Common myeloid progenitor, CD34-positive (primary cell): ENCODE data around the gene LTA.
A peak's percentile ranks its signal among the peaks of the same experiment; 100 is the strongest.

Source experiments
- CTCF ChIA-PET: fragments of 350-600 bp; sonication (Branson Sonifier 250); formaldehyde crosslinking; loops from one replicate; lab custom pipeline; 2021; ENCODE audit warnings: antibody characterized with exemption; lab: Charles Lee
- POLR2A ChIA-PET: fragments of 350-600 bp; sonication (Branson Sonifier 250); formaldehyde crosslinking; loops from one replicate; lab custom pipeline; 2021; ENCODE audit warnings: antibody characterized with exemption; lab: Charles Lee
- DNase-seq, 3 donors: peaks; one replicate each; pipeline versions ENCODE4 v3.0.0 to v3.0.0-alpha.2; 2013
- H3K27ac ChIP-seq, 2 experiments: 1 replicate in 1 of 2; 2 replicates in 1 of 2; pipeline ENCODE4 v1.7.0; 2013; ENCODE audit warnings: inconsistent platforms in 2 of 2, low read length in 2 of 2, mild to moderate bottlenecking in 2 of 2, low read depth in 1 of 2, moderate library complexity in 1 of 2; ENCODE audit not compliant: severe bottlenecking in 2 of 2, insufficient read depth in 1 of 2, poor library complexity in 1 of 2
- H3K27me3 ChIP-seq, 5 experiments: replicated peaks in 2 of 5; 1 replicate in 3 of 5; 2 replicates in 2 of 5; pipeline versions ENCODE4 v1.6.1 to v1.7.0; 2013; ENCODE audit warnings: low read length in 4 of 5, mild to moderate bottlenecking in 2 of 5, moderate library complexity in 2 of 5, inconsistent platforms in 1 of 5; ENCODE audit not compliant: insufficient read depth in 5 of 5, control insufficient read depth in 4 of 5
- H3K36me3 ChIP-seq, 4 experiments: 1 replicate in 2 of 4; 2 replicates in 2 of 4; pipeline versions ENCODE4 v1.6.1 to v1.7.0; 2013; ENCODE audit warnings: low read length in 3 of 4, control low read depth in 1 of 4, mild to moderate bottlenecking in 1 of 4; ENCODE audit not compliant: control insufficient read depth in 4 of 4, insufficient read depth in 4 of 4
- H3K4me1 ChIP-seq, 4 experiments: 1 replicate in 3 of 4; 2 replicates in 1 of 4; pipeline versions ENCODE4 v1.6.1 to v1.7.1; 2013; ENCODE audit warnings: low read length in 3 of 4, mild to moderate bottlenecking in 3 of 4, control low read depth in 1 of 4, inconsistent platforms in 1 of 4, moderate library complexity in 1 of 4; ENCODE audit not compliant: control insufficient read depth in 4 of 4, insufficient read depth in 4 of 4; ENCODE audit errors: control extremely low read depth in 1 of 4
- H3K4me3 ChIP-seq, 7 experiments: 1 replicate in 4 of 7; 2 replicates in 3 of 7; pipeline versions ENCODE4 v1.5.1 to v1.7.0; 2013; ENCODE audit warnings: mild to moderate bottlenecking in 7 of 7, low read length in 6 of 7, moderate library complexity in 6 of 7, inconsistent platforms in 2 of 7, low read depth in 2 of 7, control low read depth in 1 of 7; ENCODE audit not compliant: insufficient read depth in 4 of 7, control insufficient read depth in 1 of 7; ENCODE audit errors: extremely low read depth in 1 of 7
- H3K9me3 ChIP-seq, 5 experiments: 1 replicate in 4 of 5; 2 replicates in 1 of 5; pipeline versions ENCODE4 v1.6.1 to v1.7.1; 2013; ENCODE audit warnings: low read length in 4 of 5, mild to moderate bottlenecking in 2 of 5, inconsistent platforms in 1 of 5, low read depth in 1 of 5, moderate library complexity in 1 of 5; ENCODE audit not compliant: control insufficient read depth in 4 of 5, insufficient read depth in 2 of 5; ENCODE audit errors: control extremely low read depth in 1 of 5
- WGBS: methylation state at CpG from one replicate; pipeline ENCODE4 v1.1.5; 2013; ENCODE audit not compliant: insufficient coverage; 5-methylcytosine and 5-hydroxymethylcytosine counted together

The LTA gene

DNA sequence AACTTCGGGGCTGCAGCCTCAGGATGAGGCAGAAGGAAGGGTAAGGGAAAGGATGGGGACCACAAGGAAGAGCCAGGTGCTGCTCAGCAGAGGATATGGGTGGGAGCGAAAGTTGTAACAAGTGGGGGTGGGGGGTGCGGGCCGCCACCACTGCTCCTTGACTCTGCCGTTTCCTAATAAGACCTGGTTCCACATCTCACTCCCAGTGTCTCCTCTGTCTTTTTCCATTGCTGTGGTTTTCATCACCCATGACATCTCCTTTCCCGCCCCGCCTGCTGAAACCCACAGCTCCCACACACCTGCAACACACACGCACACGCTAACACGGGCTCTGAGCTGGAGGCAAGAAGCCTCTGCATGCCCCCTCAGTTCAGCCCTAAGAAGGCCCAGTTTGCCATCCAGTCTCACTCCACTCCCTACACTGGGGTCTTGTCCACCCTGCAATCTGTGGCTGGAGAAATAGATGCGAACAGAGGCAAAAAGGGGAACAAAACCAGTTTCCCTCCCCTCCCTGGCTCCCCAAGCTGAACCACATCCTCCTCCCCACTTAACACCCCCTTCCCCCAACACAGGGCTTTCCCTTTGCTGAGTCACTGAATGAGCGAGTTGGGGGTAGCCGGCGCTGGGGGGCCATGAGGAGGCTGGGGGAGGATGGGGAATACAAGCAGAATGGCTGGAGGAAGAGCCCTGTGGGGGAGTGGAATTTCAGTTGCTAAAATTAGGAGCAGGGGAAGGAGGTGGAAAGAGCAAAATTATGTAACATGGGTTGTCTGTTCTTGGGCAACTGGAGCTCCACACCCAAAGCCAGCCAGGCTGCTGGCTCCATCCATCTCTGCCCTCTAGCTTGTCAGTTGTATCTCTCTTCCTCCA is 13.2 kb upstream of the LTA start:
- H3K9me3 ChIP-seq: no peaks in the 10 kb centered on the region
- H3K27ac ChIP-seq: peak overlapping the region in 1 of 2 experiments; percentile 69
- no peaks in the 10 kb centered on the region for H3K27me3 ChIP-seq
- H3K4me1 ChIP-seq: peaks cover 30 to 82% (median 61%) of the 10 kb centered on the region in 4 experiments
- ChIA-PET POLR2A (interaction anchor here (0.8 to 2.7 kb wide), 6 partner anchors 16 to 179 kb away, joined by 4 to 13 read pairs (median 6); partner anchors contain the start of genes AIF1, LST1, LTB and TNF), CTCF (interaction anchor here (0.9 to 24.7 kb wide), 10 partner anchors 10 to 259 kb away, joined by 3 to 557 read pairs (median 3); partner anchors contain the start of genes AIF1, ATP6V1G2, LST1 and LTB)
- DNase-seq: peak; percentile 86 to 98 (median 98)
- peaks cover 0 to 4% (median 1%) of the 10 kb centered on the region in 4 experiments for H3K36me3 ChIP-seq
- WGBS: 0% methylated on average over 8 of the region's 14 CpGs
- H3K4me3 ChIP-seq: peak overlapping the region in 5 of 7 experiments; percentile 37 to 64 (median 44)

DNA sequence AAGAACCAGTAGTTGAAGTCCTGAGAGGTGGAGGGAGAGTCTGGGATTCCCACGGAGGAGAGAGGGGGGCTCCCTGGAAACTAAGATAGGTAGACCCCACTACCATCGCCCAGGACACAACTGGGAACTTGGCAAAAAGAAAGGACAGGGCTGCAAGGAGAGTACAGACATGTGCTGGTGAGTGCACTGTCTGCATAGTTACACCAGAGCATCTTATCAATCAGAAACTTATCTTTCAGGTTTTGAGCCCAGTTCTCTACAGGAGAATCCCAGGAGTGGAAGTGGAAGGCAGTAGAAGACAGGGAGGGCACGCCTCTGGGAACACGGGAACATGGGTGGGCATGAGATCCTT is 12.5 kb upstream of the LTA start:
- H3K4me3 ChIP-seq: peak overlapping the region in 6 of 7 experiments; percentile 27 to 64 (median 42)
- peak overlapping the region in 1 of 2 experiments; percentile 69 for H3K27ac ChIP-seq
- WGBS: 15% methylated on average over 3 of the region's 4 CpGs
- CTCF ChIA-PET: interaction anchor here (1.0 to 24.7 kb wide), 8 partner anchors 10 to 258 kb away, joined by 3 to 557 read pairs (median 4); partner anchors contain the start of genes AIF1, ATP6V1G2, LST1 and LTB
- no peaks in the 10 kb centered on the region for H3K27me3 ChIP-seq
- no peaks in the 10 kb centered on the region for H3K9me3 ChIP-seq
- peaks cover 30 to 83% (median 62%) of the 10 kb centered on the region in 4 experiments for H3K4me1 ChIP-seq
- H3K36me3 ChIP-seq: peaks cover 0 to 4% (median 1%) of the 10 kb centered on the region in 4 experiments
- DNase-seq: no peak
- POLR2A ChIA-PET: interaction anchor here (1.4 to 2.7 kb wide), 4 partner anchors 16 to 178 kb away, joined by 5 to 13 read pairs (median 6); partner anchors contain the start of genes LST1, LTB and TNF

DNA sequence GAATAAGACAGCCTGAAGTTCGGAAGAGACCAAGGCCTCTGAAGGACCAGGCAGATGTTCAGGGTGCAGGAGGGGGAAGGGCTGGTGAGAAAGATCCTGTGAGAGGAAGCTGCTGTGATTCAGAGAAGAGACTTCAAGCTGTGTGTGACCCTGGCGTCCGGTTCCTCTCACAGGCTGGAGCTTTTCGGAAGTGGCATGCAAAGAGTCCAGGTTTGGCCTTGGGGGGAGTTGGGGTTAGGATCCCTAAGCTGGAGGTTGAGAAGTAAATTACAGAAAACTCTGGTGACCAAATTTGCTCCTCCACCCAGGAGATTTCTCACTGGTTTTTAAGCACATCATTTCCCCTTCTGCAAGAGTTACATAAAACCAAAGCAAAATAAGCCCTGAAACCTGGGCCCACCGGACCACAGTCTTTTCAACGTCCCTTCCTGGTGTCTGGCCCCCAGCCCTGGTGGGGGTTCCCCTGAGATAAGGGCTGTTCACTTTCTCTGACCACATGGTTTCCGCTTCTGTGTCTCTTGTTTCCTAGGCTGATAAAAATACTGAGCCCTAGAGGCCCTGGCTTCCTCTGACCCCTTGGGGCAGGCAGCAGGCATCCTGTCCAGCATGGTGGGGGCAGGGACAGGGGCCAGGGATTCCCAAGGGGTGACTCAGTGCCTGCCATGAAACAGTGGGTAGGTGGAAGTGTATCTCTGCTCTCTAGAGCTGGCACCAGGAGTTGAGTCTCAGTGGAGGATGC is 12.0 kb upstream of the LTA start:
- Histone ChIP-seq H3K4me3 (peak overlapping the region; percentile 16 to 64 (median 41)), H3K9me3 (no peaks in the 10 kb centered on the region), H3K4me1 (peaks cover 30 to 83% (median 62%) of the 10 kb centered on the region in 4 experiments), H3K36me3 (peaks cover 0 to 4% (median 1%) of the 10 kb centered on the region in 4 experiments), H3K27ac (peak overlapping the region in 1 of 2 experiments; percentile 69), H3K27me3 (no peaks in the 10 kb centered on the region)
- ChIA-PET POLR2A (interaction anchor here (1.5 to 2.7 kb wide), 3 partner anchors 9 to 177 kb away, joined by 5 to 13 read pairs (median 7); partner anchors contain the start of gene LST1), CTCF (interaction anchor here (1.1 to 24.7 kb wide), 6 partner anchors 11 to 258 kb away, joined by 3 to 557 read pairs (median 21); partner anchors contain the start of genes AIF1, LST1, LTB and NCR3)
- peak; percentile 58 to 91 (median 87) for DNase-seq
- 3% methylated on average over 7 of the region's 7 CpGs for WGBS

DNA sequence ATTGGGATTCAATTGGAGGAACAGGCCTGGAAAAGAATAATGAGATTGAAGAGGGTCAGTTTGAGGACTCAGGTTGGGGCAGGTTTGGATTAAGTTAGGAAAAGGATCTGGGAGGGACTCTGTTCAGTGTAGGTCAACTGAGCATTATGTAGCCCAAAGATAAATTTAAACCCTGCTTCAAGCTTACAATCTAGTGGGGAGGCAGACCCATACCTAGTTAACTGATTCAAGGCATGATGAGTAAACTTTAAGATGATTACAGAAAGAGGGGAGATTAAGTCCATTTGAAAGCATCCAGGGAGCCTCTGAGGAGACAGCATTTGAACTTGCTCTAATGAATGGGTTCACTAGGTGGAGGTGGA is 11.4 kb upstream of the LTA start:
- H3K36me3 ChIP-seq: peaks cover 0 to 4% (median 1%) of the 10 kb centered on the region in 4 experiments
- H3K4me1 ChIP-seq: peaks cover 30 to 83% (median 61%) of the 10 kb centered on the region in 4 experiments
- H3K4me3 ChIP-seq: peak overlapping the region in 5 of 7 experiments; percentile 16 to 64 (median 33)
- H3K9me3 ChIP-seq: no peaks in the 10 kb centered on the region
- CTCF ChIA-PET: interaction anchor here (1.3 to 24.7 kb wide), 4 partner anchors 11 to 36 kb away, joined by 4 to 557 read pairs (median 82); partner anchors contain the start of genes LST1, LTB, NCR3 and NFKBIL1
- peak overlapping the region in 1 of 2 experiments; percentile 69 for H3K27ac ChIP-seq
- POLR2A ChIA-PET: interaction anchor here (1.5 to 2.7 kb wide), 3 partner anchors 9 to 177 kb away, joined by 5 to 13 read pairs (median 7); partner anchors contain the start of gene LST1
- no peaks in the 10 kb centered on the region for H3K27me3 ChIP-seq
- DNase-seq: no peak

DNA sequence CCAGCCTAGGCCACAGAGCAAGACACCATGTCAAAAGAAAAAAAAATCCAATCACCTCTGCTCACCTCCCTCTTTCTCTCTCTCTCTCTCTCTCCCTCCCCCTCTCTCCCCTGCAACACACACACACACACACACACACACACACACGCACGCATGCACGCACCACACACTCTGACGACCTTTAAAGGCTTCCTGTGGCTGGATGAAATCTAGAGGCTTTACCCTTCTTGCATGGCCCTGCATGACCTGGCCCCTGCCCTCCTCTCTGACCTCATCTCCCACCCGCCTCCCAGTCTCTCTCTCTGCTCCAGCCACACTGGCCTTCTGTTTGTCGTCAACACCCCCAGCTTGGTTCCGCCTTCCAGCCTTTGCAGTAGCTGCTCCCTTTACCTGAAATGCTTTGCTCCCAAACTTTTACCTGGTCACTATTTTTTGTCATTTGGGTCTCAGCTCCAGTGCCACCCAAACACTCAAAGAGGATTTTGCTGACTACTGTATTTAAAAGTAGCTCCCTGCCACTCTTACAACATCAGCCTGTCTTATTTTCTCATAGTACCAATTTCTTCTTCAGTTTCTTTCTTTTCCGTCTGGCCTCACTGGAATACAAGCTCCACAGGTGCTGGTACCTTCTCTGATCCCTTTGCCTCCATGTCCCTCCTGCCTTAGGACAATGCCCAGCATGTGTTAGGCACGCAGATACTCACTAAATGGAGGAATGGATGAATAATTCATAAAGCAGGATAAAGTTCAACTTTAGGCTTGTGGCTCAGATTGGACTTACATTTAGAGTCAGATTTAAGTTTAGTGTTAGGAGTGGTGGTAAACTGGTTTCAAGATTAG is 4.3 kb upstream of the LTA start:
- H3K36me3 ChIP-seq: no peaks in the 10 kb centered on the region
- CTCF ChIA-PET: interaction anchor here (1.7 to 9.9 kb wide), 5 partner anchors 12 to 28 kb away, joined by 4 to 139 read pairs (median 23); partner anchors contain the start of genes LTB, NCR3, NFKBIL1 and TNF
- no peaks in the 10 kb centered on the region for H3K27me3 ChIP-seq
- WGBS: 75% methylated on average over 4 of the region's 9 CpGs
- H3K4me1 ChIP-seq: peaks cover 2 to 43% (median 12%) of the 10 kb centered on the region in 4 experiments
- DNase-seq: no peak
- H3K4me3 ChIP-seq: no peak overlapping the region
- no peak overlapping the region for H3K27ac ChIP-seq
- H3K9me3 ChIP-seq: no peaks in the 10 kb centered on the region
- POLR2A ChIA-PET: no interaction called here

DNA sequence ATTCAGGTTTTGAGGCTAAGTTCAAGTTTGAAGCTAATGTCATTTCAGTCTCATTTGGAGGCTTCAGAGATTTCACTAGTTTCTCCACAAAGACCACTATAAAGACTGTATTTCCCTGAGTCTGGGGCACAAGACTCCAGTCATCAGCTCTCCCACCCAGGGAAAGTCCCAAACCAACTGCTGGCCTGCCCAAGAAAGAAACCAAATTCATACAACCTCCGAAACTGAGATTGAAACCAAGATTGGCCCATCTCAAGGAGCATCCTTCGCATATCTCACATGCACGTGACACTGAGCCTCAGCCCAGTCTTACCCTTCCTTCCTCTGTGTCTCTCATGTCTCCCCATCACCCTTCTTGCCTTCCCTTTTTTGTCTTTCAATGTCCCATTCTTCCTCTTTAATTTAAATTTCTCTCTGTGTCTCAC is 3.5 kb upstream of the LTA start:
- WGBS: 58% methylated on average over 3 of the region's 3 CpGs
- CTCF ChIA-PET: interaction anchor here (1.7 to 9.9 kb wide), 5 partner anchors 11 to 27 kb away, joined by 4 to 139 read pairs (median 23); partner anchors contain the start of genes LTB, NCR3, NFKBIL1 and TNF
- H3K4me1 ChIP-seq: peaks cover 2 to 35% (median 10%) of the 10 kb centered on the region in 4 experiments
- peak in 2 of 3 donors; percentile 63 to 66 for DNase-seq
- no peaks in the 10 kb centered on the region for H3K27me3 ChIP-seq
- POLR2A ChIA-PET: no interaction called here
- H3K36me3 ChIP-seq: no peaks in the 10 kb centered on the region
- no peak overlapping the region for H3K4me3 ChIP-seq
- no peaks in the 10 kb centered on the region for H3K9me3 ChIP-seq
- no peak overlapping the region for H3K27ac ChIP-seq
